H1 (cell line): ENCODE data around the gene MPPE1. TPM values are rescaled to one million over a fixed set of nuclear protein-coding genes. Genes with fewer than 3 reads are reported as not detected.

Source experiments
- CTCF ChIA-PET: fragments of 300-600 bp; sonication (Branson Sonifier 250); formaldehyde crosslinking; loops from one replicate; lab custom pipeline; 2021; ENCODE audit not compliant: partially characterized antibody; lab: Charles Lee
- POLR2A ChIA-PET: fragments of 300-600 bp; sonication (Branson Sonifier 250); formaldehyde crosslinking; loops from one replicate; lab custom pipeline; 2021; ENCODE audit warnings: inconsistent platforms; ENCODE audit not compliant: partially characterized antibody; lab: Charles Lee
- DNase-seq, 2 experiments: peaks; one replicate each; pipeline versions ENCODE4 v3.0.0 to v3.0.0-alpha.2; 2010 to 2022; ENCODE audit warnings: low spot score in 2 of 2, low read depth in 1 of 2, mixed read lengths in 1 of 2
- FAIRE-seq: peaks from 2 replicates; lab custom pipeline; 2011; peaks lifted over from hg19 to GRCh38; lab: Jason Lieb, UNC
- H2AFZ ChIP-seq: 2 replicates; pipeline ENCODE4 v1.8.1; 2012; ENCODE audit warnings: low read length, inconsistent platforms
- H2AK5ac ChIP-seq: 2 replicates; pipeline ENCODE4 v1.6.1; 2013; ENCODE audit warnings: low read depth, low read length
- H2BK120ac ChIP-seq: replicated peaks from 2 replicates; pipeline ENCODE3; 2013; ENCODE audit warnings: low read depth, low read length, inconsistent platforms
- H2BK12ac ChIP-seq: 2 replicates; pipeline ENCODE4 v1.6.1; 2013; ENCODE audit warnings: low read depth, low read length
- H2BK15ac ChIP-seq: 2 replicates; pipeline ENCODE4 v1.6.1; 2013; ENCODE audit warnings: low read length
- H2BK20ac ChIP-seq: 2 replicates; pipeline ENCODE4 v1.6.1; 2013; ENCODE audit warnings: low read length
- H2BK5ac ChIP-seq: 2 replicates; pipeline ENCODE4 v1.6.1; 2013; ENCODE audit warnings: low read depth, low read length
- H3K14ac ChIP-seq: 2 replicates; pipeline ENCODE4 v1.6.1; 2013; ENCODE audit warnings: inconsistent platforms; ENCODE audit not compliant: insufficient read length
- H3K18ac ChIP-seq: 2 replicates; pipeline ENCODE4 v1.6.1; 2013; ENCODE audit warnings: low read length; ENCODE audit errors: extremely low read depth
- H3K23ac ChIP-seq: 2 replicates; pipeline ENCODE4 v1.6.1; 2013; ENCODE audit warnings: inconsistent platforms; ENCODE audit not compliant: insufficient read length
- H3K23me2 ChIP-seq: 2 replicates; pipeline ENCODE4 v1.6.1; 2013; ENCODE audit warnings: low read depth, low read length
- H3K27ac ChIP-seq: 2 replicates; pipeline ENCODE4 v1.6.1; 2011; ENCODE audit warnings: low read depth, low read length, inconsistent platforms
- H3K27me3 ChIP-seq, 4 experiments: replicated peaks in 1 of 4; 1 replicate in 1 of 4; 2 replicates in 3 of 4; pipeline versions ENCODE4 v1.6.1 to v1.8.1; 2011 to 2013; ENCODE audit warnings: low read length in 3 of 4, mild to moderate bottlenecking in 3 of 4, inconsistent platforms in 2 of 4, mixed read lengths in 2 of 4, moderate library complexity in 1 of 4; ENCODE audit not compliant: control insufficient read depth in 3 of 4, insufficient read depth in 3 of 4; ENCODE audit errors: extremely low read depth in 1 of 4
- H3K36me3 ChIP-seq, 4 experiments: 2 replicates each; pipeline versions ENCODE4 v1.6.1 to v1.8.1; 2011 to 2013; ENCODE audit warnings: mild to moderate bottlenecking in 4 of 4, low read length in 3 of 4, moderate library complexity in 2 of 4, control low read depth in 1 of 4, inconsistent platforms in 1 of 4; ENCODE audit not compliant: insufficient read depth in 4 of 4, control insufficient read depth in 2 of 4
- H3K4ac ChIP-seq: replicated peaks from 2 replicates; pipeline ENCODE3; 2013; ENCODE audit warnings: low read length, low read depth, mixed read lengths, inconsistent platforms; ENCODE audit not compliant: insufficient read length
- H3K4me1 ChIP-seq, 4 experiments: replicated peaks in 1 of 4; 1 replicate in 1 of 4; 2 replicates in 3 of 4; pipeline versions ENCODE4 v1.6.1 to v1.8.1; 2011 to 2013; ENCODE audit warnings: low read length in 3 of 4, inconsistent platforms in 2 of 4, mixed read lengths in 1 of 4; ENCODE audit not compliant: insufficient read depth in 4 of 4, control insufficient read depth in 3 of 4
- H3K4me2 ChIP-seq, 2 experiments: 2 replicates each; pipeline versions ENCODE4 v1.6.1 to v1.8.1; 2011 to 2013; ENCODE audit warnings: low read depth in 2 of 2, low read length in 2 of 2, control low read depth in 1 of 2, inconsistent platforms in 1 of 2, mild to moderate bottlenecking in 1 of 2; ENCODE audit not compliant: insufficient read depth in 1 of 2
- H3K4me3 ChIP-seq, 4 experiments: fragments of 200-600, 300-600 bp in 1 of 4; sonication (generic), shearing (Covaris generic), sonication (Bioruptor Twin) in 1 of 4; 2 replicates each; pipeline versions ENCODE4 v1.5.1 to v1.8.1; 2011 to 2016; ENCODE audit warnings: low read length in 4 of 4, low read depth in 3 of 4, control low read depth in 2 of 4, inconsistent platforms in 2 of 4, mild to moderate bottlenecking in 2 of 4, mixed read lengths in 1 of 4, moderate library complexity in 1 of 4; ENCODE audit not compliant: insufficient read depth in 2 of 4; ENCODE audit errors: extremely low read depth in 1 of 4
- H3K56ac ChIP-seq: replicated peaks from 2 replicates; pipeline ENCODE3; 2013; ENCODE audit warnings: low read depth, mild to moderate bottlenecking, mixed read lengths, low read length, inconsistent platforms; ENCODE audit not compliant: insufficient read length
- H3K79me1 ChIP-seq: 2 replicates; pipeline ENCODE4 v1.6.1; 2013; ENCODE audit warnings: low read depth, low read length, control low read depth
- H3K79me2 ChIP-seq, 2 experiments: 2 replicates each; pipeline versions ENCODE4 v1.6.1 to v1.8.1; 2012 to 2013; ENCODE audit warnings: low read length in 2 of 2, mild to moderate bottlenecking in 2 of 2, inconsistent platforms in 1 of 2; ENCODE audit not compliant: insufficient read depth in 2 of 2, control insufficient read depth in 1 of 2
- H3K9ac ChIP-seq, 4 experiments: replicated peaks in 1 of 4; 1 replicate in 1 of 4; 2 replicates in 3 of 4; pipeline versions ENCODE4 v1.6.1 to v1.8.1; 2011 to 2013; ENCODE audit warnings: low read depth in 3 of 4, low read length in 3 of 4, control low read depth in 2 of 4, mild to moderate bottlenecking in 2 of 4, moderate library complexity in 2 of 4, inconsistent platforms in 1 of 4; ENCODE audit errors: extremely low read depth in 1 of 4
- H3K9me3 ChIP-seq, 2 experiments: 2 replicates each; pipeline versions ENCODE4 v1.6.1 to v1.8.1; 2012 to 2013; ENCODE audit warnings: mild to moderate bottlenecking in 2 of 2, moderate library complexity in 2 of 2, control low read depth in 1 of 2, inconsistent platforms in 1 of 2, low read depth in 1 of 2, low read length in 1 of 2, mixed read lengths in 1 of 2; ENCODE audit not compliant: insufficient read depth in 2 of 2
- H4K20me1 ChIP-seq, 2 experiments: replicated peaks in 1 of 2; 2 replicates each; pipeline versions ENCODE3 to v1.8.1; 2011 to 2013; ENCODE audit warnings: inconsistent platforms in 2 of 2, low read length in 2 of 2, mild to moderate bottlenecking in 1 of 2; ENCODE audit not compliant: insufficient read depth in 2 of 2, control insufficient read depth in 1 of 2
- H4K5ac ChIP-seq: 2 replicates; pipeline ENCODE4 v1.6.1; 2013; ENCODE audit warnings: low read length, low read depth, mixed read lengths, inconsistent platforms; ENCODE audit not compliant: insufficient read length
- H4K8ac ChIP-seq: 2 replicates; pipeline ENCODE4 v1.8.0; 2013; ENCODE audit warnings: mild to moderate bottlenecking, moderate library complexity, low read length, inconsistent platforms; ENCODE audit not compliant: insufficient read depth; ENCODE audit errors: extremely low read depth
- H4K91ac ChIP-seq: replicated peaks from 2 replicates; pipeline ENCODE3; 2013; ENCODE audit warnings: low read length, mixed read lengths, inconsistent platforms; ENCODE audit not compliant: insufficient read length
- ASH2L ChIP-seq: fragments of 200-600, 300-600 bp; sonication (generic); IDR thresholded peaks from one replicate; pipeline ENCODE4 v1.7.1; 2017; ENCODE audit warnings: low read length
- BRCA1 ChIP-seq: IDR thresholded peaks from 2 replicates; pipeline ENCODE4 v1.6.1; 2012; ENCODE audit warnings: low read depth, low read length, improper control_type of control experiment
- CBX5 ChIP-seq: fragments of 300-800, 300-1000 bp; sonication (generic); IDR thresholded peaks from 2 replicates; pipeline ENCODE4 v1.7.1; 2016; ENCODE audit warnings: antibody characterized with exemption, low read length, low read depth
- CHD2 ChIP-seq: IDR thresholded peaks from 2 replicates; pipeline ENCODE4 v1.6.1; 2012; ENCODE audit warnings: low read length, improper control_type of control experiment
- E2F6 ChIP-seq: IDR thresholded peaks from 2 replicates; pipeline ENCODE4 v1.6.1; 2012; ENCODE audit warnings: inconsistent platforms
- EGR1 ChIP-seq: IDR thresholded peaks from 2 replicates; pipeline ENCODE4 v1.6.1; 2011; ENCODE audit warnings: low read depth, low read length, borderline replicate concordance
- HDAC6 ChIP-seq: IDR thresholded peaks from one replicate; pipeline ENCODE4 v1.7.1; 2012; ENCODE audit warnings: low read depth, mild to moderate bottlenecking, inconsistent platforms, low read length, moderate library complexity
- MAX ChIP-seq: IDR thresholded peaks from 2 replicates; pipeline ENCODE4 v1.6.1; 2012; ENCODE audit warnings: inconsistent platforms
- POU5F1 ChIP-seq: IDR thresholded peaks from 2 replicates; pipeline ENCODE4 v1.6.1; 2011; ENCODE audit warnings: low read depth, mild to moderate bottlenecking, low read length, moderate library complexity
- RBBP5 ChIP-seq: IDR thresholded peaks from 2 replicates; pipeline ENCODE4 v1.7.1; 2012; ENCODE audit warnings: low read depth, mild to moderate bottlenecking, inconsistent platforms, low read length, moderate library complexity, borderline replicate concordance
- RXRA ChIP-seq: IDR thresholded peaks from 2 replicates; pipeline ENCODE4 v1.6.1; 2011; ENCODE audit warnings: low read depth, mild to moderate bottlenecking, low read length, moderate library complexity; ENCODE audit not compliant: insufficient read depth
- SIN3A ChIP-seq, 2 experiments: IDR thresholded peaks in 1 of 2; conservative IDR thresholded peaks in 1 of 2; 2 replicates each; pipeline ENCODE4 v1.6.1; 2011 to 2012; ENCODE audit warnings: low read length in 2 of 2, improper control_type of control experiment in 1 of 2, low read depth in 1 of 2, mild to moderate bottlenecking in 1 of 2
- WGBS, 2 experiments: shearing (Covaris generic) in 1 of 2; methylation state at CpG; one replicate each; pipeline versions ENCODE4 v1.1.6 to v1.1.7; 2013 to 2015; ENCODE audit warnings: low lambda C conversion rate in 2 of 2, mixed read lengths in 2 of 2, inconsistent platforms in 1 of 2, low coverage in 1 of 2, missing lambda C conversion rate in 1 of 2; ENCODE audit not compliant: insufficient replicate concordance in 2 of 2, insufficient coverage in 1 of 2, insufficient read length in 1 of 2; ENCODE audit errors: extremely low coverage in 1 of 2, missing lambda C conversion rate in 1 of 2; 5-methylcytosine and 5-hydroxymethylcytosine counted together
- polyA plus RNA-seq, 7 experiments: library from polyadenylated mRNA; depleted of rRNA in 3 of 7; stranded (reverse) in 5 of 7; unstranded in 2 of 7; fragments of >200 nt in 5 of 7; fragments of 200-250 nt in 2 of 7; gene quantifications; 1 replicate in 5 of 7; 2 replicates in 1 of 7; 4 replicates in 1 of 7; pipeline versions ENCODE4 v1.2.1 to v1.2.3, GENCODE V29; 2011 to 2013; ENCODE audit warnings: missing spikeins in 2 of 7, mixed read lengths in 2 of 7
- total RNA-seq: library from RNA; stranded (reverse); fragmentation: NEBNext Ultra II Directional; extraction: Animal tissue kit (Norgen Biotek cat#: 25700); gene quantifications from 2 replicates; pipeline ENCODE4 v1.2.1, GENCODE V29; 2021

MPPE1 gene
- total and polyA plus RNA-seq, 2 of the 8 experiments (the other 6 are each of a cell fraction or from before 2014, with no cell fraction given) = 13.7 to 20.9 TPM

- no peak overlapping the region for H4K5ac ChIP-seq
- no peak overlapping the region for H3K4me3 ChIP-seq
- no peaks in the 10 kb centered on the region for H3K79me2 ChIP-seq
- H3K23ac ChIP-seq = no peak overlapping the region
- no peaks in the 10 kb centered on the region for H3K9me3 ChIP-seq
- H3K14ac ChIP-seq = no peak overlapping the region
- H3K4me2 ChIP-seq = no peak overlapping the region
- no peak overlapping the region for H4K91ac ChIP-seq
- H2BK5ac ChIP-seq = no peak overlapping the region
- no peak overlapping the region for H2BK20ac ChIP-seq
- no peak overlapping the region for H3K9ac ChIP-seq
- H3K56ac ChIP-seq = no peak overlapping the region
- H3K27me3 ChIP-seq = no peaks in the 10 kb centered on the region
- peaks cover 0 to 10% (median 3%) of the 10 kb centered on the region in 4 experiments; a peak in 4 of 8 replicates for H3K36me3 ChIP-seq
- H3K18ac ChIP-seq = no peak overlapping the region
- ChIA-PET POLR2A (interaction anchor here (0.8 to 0.9 kb wide), 2 partner anchors 26 to 147 kb away, joined by 3 read pairs; no protein-coding TSS in a partner anchor), CTCF (interaction anchor here (1.2 to 1.4 kb wide), 4 partner anchors 8 to 111 kb away, joined by 3 to 8 read pairs (median 4); no protein-coding TSS in a partner anchor)
- H3K23me2 ChIP-seq = no peaks in the 10 kb centered on the region
- no peak overlapping the region for H4K8ac ChIP-seq
- H2BK120ac ChIP-seq = no peak overlapping the region
- no peak overlapping the region for H2AFZ ChIP-seq
- peaks cover 0 to 8% of the 10 kb centered on the region in 2 experiments for H4K20me1 ChIP-seq
- 96% methylated on average over 10 of the region's 12 CpGs; no CpG with 5 or more reads in 1 of the 2 experiments for WGBS, 2 experiments
- H3K4me1 ChIP-seq = peaks cover 0 to 4% (median 1%) of the 10 kb centered on the region in 4 experiments; a peak in 2 of 7 replicates
- no peak overlapping the region for H2BK15ac ChIP-seq
- no peak for DNase-seq
- FAIRE-seq = no peak
- no peak overlapping the region for H2AK5ac ChIP-seq
- no peak overlapping the region for H3K4ac ChIP-seq
- no peak overlapping the region for H2BK12ac ChIP-seq
- H3K27ac ChIP-seq = peak overlapping the region; percentile 4; the same call in 1 of the 2 replicates
- H3K79me1 ChIP-seq = no peaks in the 10 kb centered on the region; the same call in 1 of the 2 replicates
- no peak for TF ChIP-seq EGR1
- TF ChIP-seq SIN3A (conservative IDR thresholded peaks at IDR 0.05 in 1 of 2, IDR thresholded peaks at IDR 0.05 in 1 of 2; ENCODE audit: low read depth in 1 of 2, low read length in 2 of 2) = no peak
- TF ChIP-seq E2F6 = no peak
- no peak for TF ChIP-seq CHD2
- TF ChIP-seq RBBP5 = no peak
- TF ChIP-seq HDAC6 = no peak
- no peak for TF ChIP-seq RXRA
- TF ChIP-seq BRCA1 = no peak
- TF ChIP-seq POU5F1 = no peak
- TF ChIP-seq MAX = no peak
- TF ChIP-seq CBX5 = no peak
- no peak for TF ChIP-seq ASH2L
Measured at GRCh38 chr18:11884396-11885030, 23.6 kb downstream of the MPPE1 start.
